ENCODE results near the gene NTN1.

- TF ChIP-seq CTCF (IDR thresholded peaks at IDR 0.05; ENCODE audit: low read depth, low read length, poor library complexity, severe bottlenecking) (no peak), EZH2phosphoT487 (IDR thresholded peaks at IDR 0.05; ENCODE audit: borderline replicate concordance, low read length) (no peak)
Observed at GRCh38 chr17:9021992-9022572, 772 bp downstream of the NTN1 start.

All from DOHH2 (cell line).